IMR-90 (cell line): ENCODE measurements around the gene SLIT3. TPM values are rescaled to one million over a fixed set of nuclear protein-coding genes. Genes with fewer than 3 reads are reported as not detected.

Experiments
- ATAC-seq: fragments of 200-7000 bp; cut with Tn5 transposase; 2 replicates; pipeline ENCODE4 v1.9.1; 2020; ENCODE audit warnings: low read depth, mild to moderate bottlenecking, moderate library complexity
- BruUV-seq: library from RNA; stranded (reverse); fragments of 400-500 nt; replicated peaks from 2 replicates; lab custom pipeline; 2021; lab: Mats Ljungman, UMichigan
- CTCF ChIA-PET: fragments of 300-600 bp; formaldehyde crosslinking; extraction: SDS; loops from one replicate; lab custom pipeline; 2021; ENCODE audit warnings: antibody characterized with exemption; lab: Yijun Ruan, JAX
- POLR2A ChIA-PET: fragments of 300-600 bp; sonication (Branson Sonifier 250); formaldehyde crosslinking; loops from one replicate; lab custom pipeline; 2022; ENCODE audit warnings: antibody characterized with exemption; ENCODE audit not compliant: unreplicated experiment; lab: Charles Lee
- DNase-seq: peaks from one replicate; pipeline ENCODE4 v3.0.0; 2013
- H2AFZ ChIP-seq: replicated peaks from 2 replicates; pipeline ENCODE3; 2013; ENCODE audit warnings: low read length, mild to moderate bottlenecking; ENCODE audit not compliant: poor library complexity
- H2AK5ac ChIP-seq: 2 replicates; pipeline ENCODE4 v1.6.1; 2013; ENCODE audit warnings: low read depth, low read length, inconsistent platforms
- H2AK9ac ChIP-seq: replicated peaks from 2 replicates; pipeline ENCODE3; 2013; ENCODE audit warnings: mild to moderate bottlenecking, low read depth, low read length, moderate library complexity; ENCODE audit not compliant: poor library complexity
- H2BK120ac ChIP-seq: 2 replicates; pipeline ENCODE4 v1.6.1; 2013; ENCODE audit warnings: low read depth, low read length, inconsistent platforms
- H2BK15ac ChIP-seq: 3 replicates; pipeline ENCODE4 v1.6.1; 2013; ENCODE audit warnings: low read depth, low read length, inconsistent platforms
- H2BK20ac ChIP-seq: 2 replicates; pipeline ENCODE4 v1.6.1; 2013; ENCODE audit warnings: low read depth, mild to moderate bottlenecking, inconsistent platforms, low read length, moderate library complexity
- H2BK5ac ChIP-seq: 2 replicates; pipeline ENCODE4 v1.6.1; 2013; ENCODE audit warnings: mild to moderate bottlenecking, low read depth, low read length, inconsistent platforms; ENCODE audit not compliant: poor library complexity, severe bottlenecking
- H3K14ac ChIP-seq: replicated peaks from 2 replicates; pipeline ENCODE4 v1.6.1; 2013; ENCODE audit warnings: low read depth, low read length, inconsistent platforms
- H3K18ac ChIP-seq: 2 replicates; pipeline ENCODE4 v1.6.1; 2013; ENCODE audit warnings: low read depth, low read length, control low read depth
- H3K23ac ChIP-seq: 2 replicates; pipeline ENCODE4 v1.6.1; 2013; ENCODE audit warnings: low read depth, low read length, inconsistent platforms
- H3K27ac ChIP-seq: 2 replicates; pipeline ENCODE4 v1.5.1; 2013; ENCODE audit warnings: mild to moderate bottlenecking, control low read depth, low read length; ENCODE audit not compliant: insufficient read depth
- H3K27me3 ChIP-seq: 2 replicates; pipeline ENCODE4 v1.6.1; 2013; ENCODE audit warnings: low read length; ENCODE audit not compliant: control insufficient read depth, insufficient read depth
- H3K36me3 ChIP-seq: 2 replicates; pipeline ENCODE4 v1.6.1; 2013; ENCODE audit warnings: low read length, mixed read lengths; ENCODE audit not compliant: control insufficient read depth, insufficient read depth
- H3K4ac ChIP-seq: 2 replicates; pipeline ENCODE4 v1.6.1; 2013; ENCODE audit warnings: low read depth, low read length, inconsistent platforms
- H3K4me1 ChIP-seq: 2 replicates; pipeline ENCODE4 v1.6.1; 2013; ENCODE audit warnings: low read length, mixed read lengths; ENCODE audit not compliant: control insufficient read depth, insufficient read depth
- H3K4me2 ChIP-seq: 2 replicates; pipeline ENCODE4 v1.6.1; 2013; ENCODE audit warnings: low read depth, mild to moderate bottlenecking, control low read depth, low read length, moderate library complexity
- H3K4me3 ChIP-seq: 2 replicates; pipeline ENCODE4 v1.5.1; 2013; ENCODE audit warnings: low read depth, mild to moderate bottlenecking, control low read depth, low read length, moderate library complexity; ENCODE audit not compliant: insufficient read depth
- H3K56ac ChIP-seq: 2 replicates; pipeline ENCODE4 v1.6.1; 2013; ENCODE audit warnings: low read length, inconsistent platforms; ENCODE audit not compliant: insufficient read depth; ENCODE audit errors: extremely low read depth
- H3K79me1 ChIP-seq, 2 experiments: 2 replicates each; pipeline ENCODE4 v1.6.1; 2013; ENCODE audit warnings: low read length in 2 of 2, inconsistent platforms in 1 of 2, low read depth in 1 of 2
- H3K9ac ChIP-seq: 2 replicates; pipeline ENCODE4 v1.6.1; 2013; ENCODE audit warnings: low read depth, low read length, control low read depth
- H3K9me1 ChIP-seq: 2 replicates; pipeline ENCODE4 v1.6.1; 2013; ENCODE audit warnings: low read length, inconsistent platforms; ENCODE audit not compliant: insufficient read depth
- H3K9me3 ChIP-seq: 2 replicates; pipeline ENCODE4 v1.6.1; 2013; ENCODE audit warnings: low read length; ENCODE audit not compliant: control insufficient read depth, insufficient read depth
- H4K20me1 ChIP-seq: 2 replicates; pipeline ENCODE4 v1.6.1; 2013; ENCODE audit warnings: low read length, inconsistent platforms; ENCODE audit not compliant: insufficient read depth
- H4K5ac ChIP-seq: 2 replicates; pipeline ENCODE4 v1.6.1; 2013; ENCODE audit warnings: mild to moderate bottlenecking, low read depth, low read length, control low read depth
- H4K8ac ChIP-seq, 2 experiments: 2 replicates each; pipeline ENCODE4 v1.6.1; 2013; ENCODE audit warnings: low read depth in 2 of 2, low read length in 2 of 2, control low read depth in 1 of 2, inconsistent platforms in 1 of 2
- H4K91ac ChIP-seq: 2 replicates; pipeline ENCODE4 v1.6.1; 2013; ENCODE audit warnings: low read depth, low read length, inconsistent platforms; ENCODE audit not compliant: insufficient read depth
- BHLHE40 ChIP-seq: fragments of 150-350 bp; IDR thresholded peaks from 2 replicates; pipeline ENCODE4 v1.6.1; 2016; ENCODE audit warnings: mild to moderate bottlenecking, low read depth, low read length
- CEBPB ChIP-seq: IDR thresholded peaks from 2 replicates; pipeline ENCODE4 v1.6.1; 2012; ENCODE audit warnings: low read depth, low read length, improper control_type of control experiment
- CHD1 ChIP-seq: IDR thresholded peaks from 2 replicates; pipeline ENCODE4 v1.6.1; 2012; ENCODE audit warnings: low read depth, low read length, improper control_type of control experiment
- FOS ChIP-seq: fragments of 150-350 bp; IDR thresholded peaks from 2 replicates; pipeline ENCODE4 v1.6.1; 2016; ENCODE audit warnings: low read depth, low read length
- MAFK ChIP-seq: IDR thresholded peaks from 2 replicates; pipeline ENCODE4 v1.6.1; 2012; ENCODE audit warnings: low read depth, low read length, improper control_type of control experiment
- MAZ ChIP-seq: IDR thresholded peaks from 2 replicates; pipeline ENCODE4 v1.6.1; 2012; ENCODE audit warnings: low read depth, mild to moderate bottlenecking, low read length, improper control_type of control experiment, moderate library complexity, borderline replicate concordance
- MXI1 ChIP-seq: IDR thresholded peaks from 2 replicates; pipeline ENCODE4 v1.6.1; 2012; ENCODE audit warnings: low read depth, mild to moderate bottlenecking, low read length, moderate library complexity, borderline replicate concordance
- NFE2L2 ChIP-seq: fragments of 150-350 bp; IDR thresholded peaks from 2 replicates; pipeline ENCODE4 v1.6.1; 2016; ENCODE audit warnings: low read depth, mild to moderate bottlenecking, low read length
- POLR2A ChIP-seq: IDR thresholded peaks from 2 replicates; pipeline ENCODE4 v1.6.1; 2012; ENCODE audit warnings: mild to moderate bottlenecking, low read depth, low read length
- RAD21 ChIP-seq: IDR thresholded peaks from 2 replicates; pipeline ENCODE4 v1.6.1; 2012; ENCODE audit warnings: low read length, improper control_type of control experiment
- RCOR1 ChIP-seq: IDR thresholded peaks from 2 replicates; pipeline ENCODE4 v1.6.1; 2012; ENCODE audit warnings: mild to moderate bottlenecking, low read length, improper control_type of control experiment; ENCODE audit not compliant: insufficient replicate concordance
- RFX5 ChIP-seq: IDR thresholded peaks from 2 replicates; pipeline ENCODE4 v1.8.0; 2012; ENCODE audit warnings: low read depth, mild to moderate bottlenecking, low read length, moderate library complexity
- SMC3 ChIP-seq: fragments of 150-350 bp; IDR thresholded peaks from 2 replicates; pipeline ENCODE4 v1.6.1; 2016; ENCODE audit warnings: low read depth, mild to moderate bottlenecking, antibody characterized with exemption, low read length, moderate library complexity
- WGBS, 2 experiments: methylation state at CpG; one replicate each; pipeline versions ENCODE4 v1.1.5 to v1.1.7; 2013; ENCODE audit warnings: missing lambda C conversion rate in 2 of 2; ENCODE audit not compliant: insufficient read length in 1 of 2; ENCODE audit errors: extremely low coverage in 2 of 2; 5-methylcytosine and 5-hydroxymethylcytosine counted together
- dilution Hi-C: fragments of 300-500 bp; cut with HindIII; formaldehyde crosslinking; loops from one replicate; pipeline ENCODE4 v1.14.3; 2018; ENCODE audit warnings: low sequenced_read_pairs; ENCODE audit not compliant: unreplicated experiment
- in situ Hi-C: fragments of 300-500 bp; cut with MboI; formaldehyde crosslinking; loops from 3 replicates; pipeline ENCODE4 v1.14.3; 2019; ENCODE audit warnings: low sequenced_read_pairs, inconsistent platforms, mixed read lengths
- intact Hi-C: fragments of 100-400 bp; cut with micrococcal nuclease; formaldehyde crosslinking; loops from 2 replicates; pipeline ENCODE4 v1.10.0; 2022
- polyA plus RNA-seq, 3 experiments: library from polyadenylated mRNA; depleted of rRNA; stranded (reverse); fragments of >200 nt; gene quantifications; 2 replicates each; pipeline ENCODE4 v1.2.3, GENCODE V29; 2012; ENCODE audit warnings: low replicate concordance in 1 of 3
- total RNA-seq: library from RNA; depleted of rRNA; stranded (reverse); fragments of >200 nt; gene quantifications from 2 replicates; pipeline ENCODE4 v1.2.3, GENCODE V29; 2012
- TF ChIP-seq, protein P1 (sequence below): conservative IDR thresholded peaks from 2 replicates; pipeline ENCODE4 v1.5.1; 2012; ENCODE audit warnings: mild to moderate bottlenecking, low read depth, low read length, improper control_type of control experiment
- TF ChIP-seq, protein P2 (sequence below): fragments of 150-350 bp; IDR thresholded peaks from 2 replicates; pipeline ENCODE4 v1.6.1; 2016; ENCODE audit warnings: low read depth, mild to moderate bottlenecking, low read length, moderate library complexity, borderline replicate concordance
- TF ChIP-seq, protein P3 (sequence below): fragments of 150-350 bp; IDR thresholded peaks from 2 replicates; pipeline ENCODE4 v1.6.1; 2017; ENCODE audit warnings: mild to moderate bottlenecking, antibody characterized with exemption, low read length, low read depth

SLIT3 gene
- total and polyA plus RNA-seq, 2 of the 4 experiments (the other 2 are of a cell fraction), result 0.18 to 0.50 TPM

DNA sequence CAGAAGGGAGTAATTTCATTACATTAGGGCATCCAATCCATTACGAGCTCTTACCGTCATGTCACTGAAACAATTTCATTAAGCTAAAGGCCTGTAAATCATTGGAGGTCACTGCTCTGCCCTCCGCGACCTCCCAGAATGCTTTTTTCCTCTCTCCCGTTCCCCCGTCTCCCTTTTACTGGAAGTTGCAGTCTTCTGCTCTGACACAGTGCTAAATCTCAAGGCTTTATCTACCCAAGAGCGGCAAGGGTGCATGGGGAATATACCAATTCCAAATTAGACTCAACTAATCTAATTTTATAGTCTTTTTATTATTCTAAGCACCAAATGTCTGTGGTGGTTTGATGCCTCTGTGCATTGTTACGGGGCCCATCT is 456.0 kb downstream of the SLIT3 start:
- TF ChIP-seq RAD21, result no peak
- TF ChIP-seq CHD1, result no peak
- TF ChIP-seq, protein P1, sequence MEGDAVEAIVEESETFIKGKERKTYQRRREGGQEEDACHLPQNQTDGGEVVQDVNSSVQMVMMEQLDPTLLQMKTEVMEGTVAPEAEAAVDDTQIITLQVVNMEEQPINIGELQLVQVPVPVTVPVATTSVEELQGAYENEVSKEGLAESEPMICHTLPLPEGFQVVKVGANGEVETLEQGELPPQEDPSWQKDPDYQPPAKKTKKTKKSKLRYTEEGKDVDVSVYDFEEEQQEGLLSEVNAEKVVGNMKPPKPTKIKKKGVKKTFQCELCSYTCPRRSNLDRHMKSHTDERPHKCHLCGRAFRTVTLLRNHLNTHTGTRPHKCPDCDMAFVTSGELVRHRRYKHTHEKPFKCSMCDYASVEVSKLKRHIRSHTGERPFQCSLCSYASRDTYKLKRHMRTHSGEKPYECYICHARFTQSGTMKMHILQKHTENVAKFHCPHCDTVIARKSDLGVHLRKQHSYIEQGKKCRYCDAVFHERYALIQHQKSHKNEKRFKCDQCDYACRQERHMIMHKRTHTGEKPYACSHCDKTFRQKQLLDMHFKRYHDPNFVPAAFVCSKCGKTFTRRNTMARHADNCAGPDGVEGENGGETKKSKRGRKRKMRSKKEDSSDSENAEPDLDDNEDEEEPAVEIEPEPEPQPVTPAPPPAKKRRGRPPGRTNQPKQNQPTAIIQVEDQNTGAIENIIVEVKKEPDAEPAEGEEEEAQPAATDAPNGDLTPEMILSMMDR, result no peak
- TF ChIP-seq CEBPB, result no peak
- TF ChIP-seq BHLHE40, result no peak
- TF ChIP-seq MXI1, result no peak
- no peak for TF ChIP-seq RFX5
- no peak for TF ChIP-seq FOS
- no peak for TF ChIP-seq POLR2A
- no peak for TF ChIP-seq MAZ
- TF ChIP-seq NFE2L2, result no peak
- TF ChIP-seq MAFK, result no peak
- TF ChIP-seq SMC3, result no peak
- TF ChIP-seq, protein P2, sequence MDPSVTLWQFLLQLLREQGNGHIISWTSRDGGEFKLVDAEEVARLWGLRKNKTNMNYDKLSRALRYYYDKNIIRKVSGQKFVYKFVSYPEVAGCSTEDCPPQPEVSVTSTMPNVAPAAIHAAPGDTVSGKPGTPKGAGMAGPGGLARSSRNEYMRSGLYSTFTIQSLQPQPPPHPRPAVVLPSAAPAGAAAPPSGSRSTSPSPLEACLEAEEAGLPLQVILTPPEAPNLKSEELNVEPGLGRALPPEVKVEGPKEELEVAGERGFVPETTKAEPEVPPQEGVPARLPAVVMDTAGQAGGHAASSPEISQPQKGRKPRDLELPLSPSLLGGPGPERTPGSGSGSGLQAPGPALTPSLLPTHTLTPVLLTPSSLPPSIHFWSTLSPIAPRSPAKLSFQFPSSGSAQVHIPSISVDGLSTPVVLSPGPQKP, result no peak
- TF ChIP-seq RCOR1, result no peak
- TF ChIP-seq, protein P3, sequence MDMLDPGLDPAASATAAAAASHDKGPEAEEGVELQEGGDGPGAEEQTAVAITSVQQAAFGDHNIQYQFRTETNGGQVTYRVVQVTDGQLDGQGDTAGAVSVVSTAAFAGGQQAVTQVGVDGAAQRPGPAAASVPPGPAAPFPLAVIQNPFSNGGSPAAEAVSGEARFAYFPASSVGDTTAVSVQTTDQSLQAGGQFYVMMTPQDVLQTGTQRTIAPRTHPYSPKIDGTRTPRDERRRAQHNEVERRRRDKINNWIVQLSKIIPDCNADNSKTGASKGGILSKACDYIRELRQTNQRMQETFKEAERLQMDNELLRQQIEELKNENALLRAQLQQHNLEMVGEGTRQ, result no peak
- ATAC-seq, result no peak
- H3K4me2 ChIP-seq, result no peak overlapping the region
- no peak overlapping the region for H2BK15ac ChIP-seq
- intact Hi-C loops (no loop called here), in situ Hi-C loops (no loop called here), dilution Hi-C loops (no loop called here)
- H4K91ac ChIP-seq, result no peak overlapping the region
- no peak overlapping the region for H3K14ac ChIP-seq
- H4K5ac ChIP-seq, result no peak overlapping the region
- no peak overlapping the region for H3K56ac ChIP-seq
- no peaks in the 10 kb centered on the region for H3K79me1 ChIP-seq
- no TSS peak for BruUV-seq
- 60% methylated on average over 2 of the region's 8 CpGs; no CpG with 5 or more reads in 1 of the 2 experiments for WGBS, 2 experiments
- no peaks in the 10 kb centered on the region; the same call in none of the 2 replicates for H3K27me3 ChIP-seq
- no peaks in the 10 kb centered on the region for H4K20me1 ChIP-seq
- no peak overlapping the region for H2BK120ac ChIP-seq
- H4K8ac ChIP-seq, result no peak overlapping the region
- no peak overlapping the region for H2AFZ ChIP-seq
- H3K4me3 ChIP-seq, result no peak overlapping the region
- no peak overlapping the region for H3K18ac ChIP-seq
- no peak for DNase-seq
- CTCF ChIA-PET, result interaction anchor here (0.6 kb wide), 1 partner anchor 112 kb away, joined by 3 read pairs; no protein-coding TSS in a partner anchor
- H3K9me1 ChIP-seq, result no peaks in the 10 kb centered on the region
- H3K9ac ChIP-seq, result no peak overlapping the region
- no peak overlapping the region for H2BK20ac ChIP-seq
- no peaks in the 10 kb centered on the region for H3K4me1 ChIP-seq
- H2AK9ac ChIP-seq, result no peak overlapping the region
- no peak overlapping the region for H2AK5ac ChIP-seq
- no peak overlapping the region for H2BK5ac ChIP-seq
- no peak overlapping the region for H3K27ac ChIP-seq
- H3K36me3 ChIP-seq, result no peaks in the 10 kb centered on the region
- no peaks in the 10 kb centered on the region for H3K9me3 ChIP-seq
- no peak overlapping the region for H3K23ac ChIP-seq
- H3K4ac ChIP-seq, result no peak overlapping the region
- POLR2A ChIA-PET, result no interaction called here
